ENCODE data around the gene ORM2.

The ORM2 gene

DNA sequence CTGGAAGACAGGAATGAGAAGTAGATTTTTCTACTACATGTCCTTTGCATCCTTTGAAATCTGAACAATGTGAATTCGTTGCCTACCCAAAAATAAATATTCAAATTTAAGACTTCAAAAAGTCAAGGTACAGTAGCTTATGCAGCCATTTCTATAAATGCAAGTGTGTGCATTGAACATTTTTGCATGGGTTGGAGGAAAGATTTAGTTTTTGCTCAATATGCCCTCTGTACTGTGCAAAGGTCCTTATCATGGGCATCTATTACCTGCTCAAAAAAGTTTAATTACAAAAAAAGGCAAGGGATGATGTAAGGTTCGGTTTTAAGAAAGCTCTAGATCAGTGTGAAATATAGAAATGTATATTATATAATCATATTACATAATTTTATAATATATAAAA, 35.5 kb downstream of the ORM2 start:
- H2AFZ ChIP-seq (ENCODE audit: low read depth), result no peak overlapping the region

DNA sequence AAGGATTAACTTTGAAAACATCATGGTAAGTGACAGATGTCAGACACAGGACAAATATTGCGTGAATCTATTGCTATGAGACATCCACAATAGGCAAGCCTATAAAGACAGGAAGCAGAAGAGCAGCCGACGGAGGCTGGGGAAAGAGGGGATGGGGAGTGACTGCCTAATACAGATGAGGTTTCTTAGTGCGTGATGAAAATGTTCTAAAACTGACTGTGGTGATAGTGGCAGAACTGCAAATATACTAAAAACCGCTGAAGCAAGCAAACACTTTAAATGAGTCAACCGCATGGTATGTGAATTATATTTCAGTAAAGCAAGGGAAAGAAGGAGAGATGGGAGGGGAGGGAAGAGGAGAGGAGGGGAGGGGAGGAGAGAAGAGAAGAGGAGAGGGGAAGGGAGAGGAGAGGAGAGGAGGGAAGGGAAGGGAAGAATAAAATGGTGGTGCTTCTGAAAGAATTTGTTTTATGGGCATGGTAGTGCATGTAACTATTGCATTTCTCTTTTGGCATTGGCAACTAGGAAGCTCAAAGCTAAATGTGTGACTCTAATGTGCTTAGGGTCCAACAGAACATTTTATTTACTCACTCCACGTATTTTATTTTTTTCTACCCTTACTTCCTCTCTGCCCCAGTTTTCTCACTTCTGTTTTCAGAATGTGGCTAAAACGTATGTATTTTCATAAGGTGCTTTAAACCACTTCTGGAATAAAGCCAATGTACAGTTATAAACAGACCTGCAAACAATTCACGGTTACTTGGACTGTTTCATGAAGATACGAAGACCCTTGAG, 36.9 kb downstream of the ORM2 start:
- H3K36me3 ChIP-seq (ENCODE audit: insufficient read depth), result peaks cover 7% of the 10 kb centered on the region
- H3K27ac ChIP-seq, result peak overlapping the region; percentile 86
- TF ChIP-seq, protein P1, sequence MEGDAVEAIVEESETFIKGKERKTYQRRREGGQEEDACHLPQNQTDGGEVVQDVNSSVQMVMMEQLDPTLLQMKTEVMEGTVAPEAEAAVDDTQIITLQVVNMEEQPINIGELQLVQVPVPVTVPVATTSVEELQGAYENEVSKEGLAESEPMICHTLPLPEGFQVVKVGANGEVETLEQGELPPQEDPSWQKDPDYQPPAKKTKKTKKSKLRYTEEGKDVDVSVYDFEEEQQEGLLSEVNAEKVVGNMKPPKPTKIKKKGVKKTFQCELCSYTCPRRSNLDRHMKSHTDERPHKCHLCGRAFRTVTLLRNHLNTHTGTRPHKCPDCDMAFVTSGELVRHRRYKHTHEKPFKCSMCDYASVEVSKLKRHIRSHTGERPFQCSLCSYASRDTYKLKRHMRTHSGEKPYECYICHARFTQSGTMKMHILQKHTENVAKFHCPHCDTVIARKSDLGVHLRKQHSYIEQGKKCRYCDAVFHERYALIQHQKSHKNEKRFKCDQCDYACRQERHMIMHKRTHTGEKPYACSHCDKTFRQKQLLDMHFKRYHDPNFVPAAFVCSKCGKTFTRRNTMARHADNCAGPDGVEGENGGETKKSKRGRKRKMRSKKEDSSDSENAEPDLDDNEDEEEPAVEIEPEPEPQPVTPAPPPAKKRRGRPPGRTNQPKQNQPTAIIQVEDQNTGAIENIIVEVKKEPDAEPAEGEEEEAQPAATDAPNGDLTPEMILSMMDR (conservative IDR thresholded peaks at IDR 0.05; ENCODE audit: low read depth, low read length), result no peak
- H3K79me2 ChIP-seq (ENCODE audit: insufficient read depth, low read depth), result peaks cover 17% of the 10 kb centered on the region; the same call in 1 of the 2 replicates
- no peak overlapping the region for H2AFZ ChIP-seq (ENCODE audit: low read depth)
- H3K4me1 ChIP-seq (ENCODE audit: low read depth, poor library complexity, severe bottlenecking), result peaks cover 87% of the 10 kb centered on the region
- no peaks in the 10 kb centered on the region for H3K27me3 ChIP-seq (ENCODE audit: insufficient read depth, low read depth)
- peak overlapping the region; percentile 20; the same call in 1 of the 2 replicates for H3K9ac ChIP-seq
- no peaks in the 10 kb centered on the region for H4K20me1 ChIP-seq (ENCODE audit: insufficient read depth)
- no peak overlapping the region for H3K4me3 ChIP-seq (IDR thresholded peaks at IDR 0.05; ENCODE audit: insufficient read depth, low read depth, low read length)
- H3K4me2 ChIP-seq, result peak overlapping the region; percentile 83

More for the DNA sequence above, 35.5 kb downstream of the ORM2 start:
- Histone ChIP-seq H3K36me3 (ENCODE audit: insufficient read depth) (peaks cover 13% of the 10 kb centered on the region), H3K4me3 (IDR thresholded peaks at IDR 0.05; ENCODE audit: insufficient read depth, low read depth, low read length) (no peak overlapping the region), H3K4me2 (peak overlapping the region; percentile 36; the same call in 1 of the 2 replicates), H3K27me3 (ENCODE audit: insufficient read depth, low read depth) (no peaks in the 10 kb centered on the region), H3K79me2 (ENCODE audit: insufficient read depth, low read depth) (peaks cover 9% of the 10 kb centered on the region; the same call in 1 of the 2 replicates), H3K4me1 (ENCODE audit: low read depth, poor library complexity, severe bottlenecking) (peaks cover 74% of the 10 kb centered on the region), H3K27ac (peak overlapping the region; percentile 86; the same call in 1 of the 2 replicates), H4K20me1 (ENCODE audit: insufficient read depth) (no peaks in the 10 kb centered on the region), H3K9ac (no peak overlapping the region)
- TF ChIP-seq, protein P1 (conservative IDR thresholded peaks at IDR 0.05; ENCODE audit: low read depth, low read length), result no peak

DNA sequence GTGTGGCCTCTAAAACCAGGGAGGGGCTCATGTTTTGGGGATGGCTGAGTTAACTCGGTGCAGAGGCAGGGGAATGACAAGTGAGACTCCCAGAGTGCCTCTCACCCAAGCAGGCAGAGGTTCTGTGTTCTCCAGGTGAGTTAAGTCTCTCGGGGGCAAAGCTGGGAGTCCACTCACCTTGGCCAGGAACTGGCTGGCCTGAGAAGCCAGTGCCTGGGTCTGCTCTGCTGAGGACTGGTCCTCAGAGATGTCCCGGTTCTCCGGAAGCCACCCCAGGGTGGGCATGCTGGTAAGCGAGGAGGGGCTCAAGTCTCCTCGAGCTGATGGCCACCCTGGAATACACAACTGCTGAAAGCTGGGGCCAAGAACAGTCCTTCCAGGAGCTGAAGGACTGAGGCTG, 37.7 kb downstream of the ORM2 start:
- Histone ChIP-seq H3K27ac (peak overlapping the region; percentile 86), H3K79me2 (ENCODE audit: insufficient read depth, low read depth) (peaks cover 19% of the 10 kb centered on the region; the same call in 1 of the 2 replicates), H3K4me2 (peak overlapping the region; percentile 83), H4K20me1 (ENCODE audit: insufficient read depth) (no peaks in the 10 kb centered on the region), H3K4me3 (IDR thresholded peaks at IDR 0.05; ENCODE audit: insufficient read depth, low read depth, low read length) (no peak overlapping the region), H3K27me3 (ENCODE audit: insufficient read depth, low read depth) (no peaks in the 10 kb centered on the region), H3K9ac (peak overlapping the region; percentile 20; the same call in 1 of the 2 replicates), H3K4me1 (ENCODE audit: low read depth, poor library complexity, severe bottlenecking) (peaks cover 96% of the 10 kb centered on the region), H3K36me3 (ENCODE audit: insufficient read depth) (peaks cover 4% of the 10 kb centered on the region; the same call in 1 of the 2 replicates), H2AFZ (ENCODE audit: low read depth) (no peak overlapping the region)
- TF ChIP-seq, protein P1 (conservative IDR thresholded peaks at IDR 0.05; ENCODE audit: low read depth, low read length), result no peak

DNA sequence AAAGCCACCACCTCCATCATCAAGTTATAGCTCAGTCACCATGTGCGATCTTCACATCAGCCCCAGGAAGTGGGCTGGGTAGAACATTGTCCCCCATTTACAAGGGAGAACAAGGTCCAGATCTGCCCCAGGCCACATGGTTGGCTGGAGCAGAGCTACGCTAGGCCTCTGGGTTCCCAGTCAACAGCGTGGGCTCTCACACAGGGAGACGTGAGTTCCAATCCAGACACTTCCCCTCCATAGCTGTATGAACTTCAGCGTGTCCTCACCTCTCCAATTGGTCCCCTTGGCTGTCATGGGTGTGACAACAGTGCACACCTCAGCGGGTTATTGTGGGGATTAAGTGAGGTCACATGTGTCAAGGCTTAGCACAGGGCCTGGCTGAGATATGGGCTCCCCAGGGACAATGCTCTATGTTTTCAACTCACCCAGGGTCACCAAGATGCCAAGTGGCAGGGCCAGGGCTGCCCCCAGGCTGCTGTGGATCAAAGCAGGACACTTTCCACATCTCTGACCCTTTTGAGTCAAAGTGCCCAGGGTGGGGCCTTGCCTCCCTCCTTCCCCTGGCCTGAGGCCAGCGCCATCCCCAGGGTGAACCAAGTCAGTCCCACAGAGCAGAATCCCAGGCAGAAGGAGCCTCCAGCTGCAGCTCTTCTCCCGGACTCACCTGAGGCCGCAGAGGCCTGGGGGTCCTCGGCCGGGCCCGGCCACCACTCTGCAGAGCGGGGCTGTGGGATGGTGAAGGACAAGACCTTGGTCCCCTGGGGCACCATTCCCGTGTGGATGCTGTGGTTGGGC, 38.3 kb downstream of the ORM2 start:
- H3K4me3 ChIP-seq (IDR thresholded peaks at IDR 0.05; ENCODE audit: insufficient read depth, low read depth, low read length), result no peak overlapping the region
- no peaks in the 10 kb centered on the region for H4K20me1 ChIP-seq (ENCODE audit: insufficient read depth)
- peak overlapping the region; percentile 20; the same call in 1 of the 2 replicates for H3K9ac ChIP-seq
- peak overlapping the region; percentile 86 for H3K27ac ChIP-seq
- H2AFZ ChIP-seq (ENCODE audit: low read depth), result no peak overlapping the region
- H3K79me2 ChIP-seq (ENCODE audit: insufficient read depth, low read depth), result peaks cover 19% of the 10 kb centered on the region; the same call in 1 of the 2 replicates
- no peaks in the 10 kb centered on the region for H3K27me3 ChIP-seq (ENCODE audit: insufficient read depth, low read depth)
- TF ChIP-seq, protein P1 (conservative IDR thresholded peaks at IDR 0.05; ENCODE audit: low read depth, low read length), result no peak
- peak overlapping the region; percentile 83; the same call in 1 of the 2 replicates for H3K4me2 ChIP-seq
- peaks cover 100% of the 10 kb centered on the region for H3K4me1 ChIP-seq (ENCODE audit: low read depth, poor library complexity, severe bottlenecking)
- peaks cover 4% of the 10 kb centered on the region; the same call in 1 of the 2 replicates for H3K36me3 ChIP-seq (ENCODE audit: insufficient read depth)
